ENCODE measurements around the gene ACR.

Gene ACR

GRCh38 chr22:50702821-50703725 lies 34.9 kb upstream of the ACR start:
- no peak for DNase-seq (ENCODE audit: low spot score)

GRCh38 chr22:50703726-50704509 lies 34.1 kb upstream of the ACR start:
- no peak for DNase-seq (ENCODE audit: low spot score)

DNA sequence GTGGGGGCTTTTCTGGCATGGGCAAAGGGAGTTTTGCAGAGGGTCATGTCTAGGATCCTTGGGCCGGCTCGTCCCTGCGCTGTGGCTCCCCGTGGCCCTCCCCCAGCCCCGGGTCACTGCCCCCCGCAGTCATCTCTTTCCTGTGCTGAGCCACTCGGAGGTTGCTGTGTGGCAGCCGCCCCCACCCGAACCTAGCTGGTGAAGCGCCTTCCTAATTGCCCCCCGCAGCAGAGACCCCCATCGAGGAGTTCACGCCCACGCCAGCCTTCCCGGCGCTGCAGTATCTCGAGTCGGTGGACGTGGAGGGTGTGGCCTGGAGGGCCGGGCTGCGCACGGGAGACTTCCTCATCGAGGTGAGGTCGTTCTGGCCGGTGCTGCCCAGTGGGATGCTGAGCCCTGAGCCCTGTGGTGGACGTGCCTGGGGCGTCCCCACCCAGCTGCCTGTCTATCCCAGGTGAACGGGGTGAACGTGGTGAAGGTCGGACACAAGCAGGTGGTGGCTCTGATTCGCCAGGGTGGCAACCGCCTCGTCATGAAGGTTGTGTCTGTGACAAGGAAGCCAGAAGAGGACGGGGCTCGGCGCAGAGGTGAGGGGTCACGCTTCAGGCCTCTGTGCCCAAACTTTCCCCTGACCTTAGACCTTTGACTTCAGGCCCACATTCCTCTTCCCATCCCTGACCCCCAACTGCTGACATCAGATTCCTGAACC lies 33.3 kb upstream of the ACR start:
- no peak for DNase-seq (ENCODE audit: low spot score)

DNA sequence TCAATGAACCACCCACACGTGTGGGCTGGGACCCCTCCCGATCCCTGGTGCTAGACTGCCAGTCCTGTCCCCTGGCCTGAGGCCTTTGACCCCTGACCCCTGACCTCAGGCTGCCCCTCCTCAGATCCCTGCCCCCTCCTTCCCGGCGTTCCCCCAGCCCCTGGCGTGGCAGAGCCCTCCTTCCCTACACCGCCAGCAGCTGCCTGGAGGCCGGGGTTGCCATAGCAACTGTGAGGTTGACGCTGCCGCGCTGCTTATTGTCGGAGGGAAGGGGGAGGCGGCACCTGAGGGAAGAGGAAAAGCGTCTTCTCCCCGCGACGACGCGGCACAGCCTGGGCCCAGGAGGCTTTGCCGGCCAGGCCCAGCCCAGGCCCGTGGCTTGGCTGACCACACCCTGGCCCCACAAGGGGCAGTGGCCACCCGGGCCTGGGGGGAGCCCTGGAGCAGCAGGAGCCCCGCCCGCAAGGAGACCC lies 32.7 kb upstream of the ACR start:
- DNase-seq (ENCODE audit: low spot score) = no peak

GRCh38 chr22:50705851-50706351 lies 32.1 kb upstream of the ACR start:
- DNase-seq (ENCODE audit: low spot score) = no peak

DNA sequence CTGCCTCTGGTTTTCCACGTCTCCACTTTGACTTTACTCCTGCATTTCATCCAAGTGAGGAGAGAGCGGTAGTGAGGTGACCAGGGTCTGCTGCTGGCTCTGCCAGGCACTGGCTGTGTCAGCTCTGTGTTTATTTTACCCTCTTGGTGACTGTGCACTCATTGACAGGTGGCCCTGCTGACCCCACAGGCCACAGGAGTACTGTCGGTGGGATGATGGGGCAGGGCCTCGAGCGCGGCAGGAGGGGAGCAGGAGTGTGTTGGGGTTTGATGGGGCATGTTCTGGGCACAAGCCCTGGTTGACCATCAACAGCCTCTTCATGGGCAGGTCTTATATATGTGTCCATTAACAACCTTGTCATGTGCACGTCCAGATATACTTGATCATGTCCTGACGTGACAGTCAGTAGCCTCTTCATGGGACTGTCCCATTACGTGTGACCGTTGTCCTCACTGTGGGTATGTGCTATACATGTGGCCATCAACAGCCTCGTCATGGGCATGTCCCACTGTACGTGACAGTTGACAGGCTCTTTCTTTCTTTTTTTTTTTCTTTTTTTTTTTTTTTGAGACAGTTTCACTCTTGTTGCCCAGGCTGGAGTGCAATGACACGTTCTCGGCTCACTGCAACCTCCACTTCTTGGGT lies 31.4 kb upstream of the ACR start:
- no peak for DNase-seq (ENCODE audit: low spot score)

DNA sequence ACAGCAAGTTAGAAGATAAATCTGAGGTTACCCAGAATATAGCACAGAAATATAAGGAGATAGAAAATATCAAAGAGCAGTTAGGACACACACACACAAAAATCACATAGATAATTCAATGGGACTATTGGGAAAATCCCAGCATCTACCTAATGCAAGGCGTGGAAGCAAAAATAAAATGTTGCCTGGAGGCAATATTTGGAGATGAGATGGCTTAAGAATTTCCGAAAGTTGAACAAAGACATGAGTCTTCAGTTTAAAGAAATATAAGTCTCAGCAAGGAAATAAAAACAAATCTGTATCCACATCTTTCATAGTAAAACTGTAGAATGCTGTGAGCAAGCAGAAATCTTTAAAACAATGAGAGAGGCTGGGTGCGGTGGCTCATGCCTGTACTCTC lies 29.5 kb upstream of the ACR start:
- DNase-seq (ENCODE audit: low spot score) = no peak

DNA sequence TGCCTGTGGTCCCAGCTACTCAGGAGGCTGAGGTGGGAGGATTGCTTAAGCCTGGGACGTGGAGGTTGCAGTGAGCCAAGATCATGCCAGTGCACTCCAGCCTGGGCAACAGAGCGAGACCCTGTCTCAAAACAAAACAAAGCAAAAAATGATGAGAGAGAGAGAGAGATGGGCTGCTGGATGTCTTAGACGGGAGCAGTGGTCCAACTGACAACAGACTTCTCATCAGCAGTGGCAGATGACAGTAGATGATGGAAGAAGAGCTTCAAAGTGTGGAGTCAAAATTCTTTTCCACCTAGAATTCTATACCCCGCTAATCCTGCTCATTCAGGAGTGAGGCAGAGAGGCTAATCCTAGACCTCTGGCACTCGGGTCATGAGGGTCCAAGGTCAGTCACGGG lies 29.0 kb upstream of the ACR start:
- no peak for DNase-seq (ENCODE audit: low spot score)

- DNase-seq (ENCODE audit: low spot score) = no peak
Measured at GRCh38 chr22:50710221-50710620, 27.8 kb upstream of the ACR start.

GRCh38 chr22:50710886-50711285 lies 27.1 kb upstream of the ACR start:
- DNase-seq (ENCODE audit: low spot score) = no peak

DNA sequence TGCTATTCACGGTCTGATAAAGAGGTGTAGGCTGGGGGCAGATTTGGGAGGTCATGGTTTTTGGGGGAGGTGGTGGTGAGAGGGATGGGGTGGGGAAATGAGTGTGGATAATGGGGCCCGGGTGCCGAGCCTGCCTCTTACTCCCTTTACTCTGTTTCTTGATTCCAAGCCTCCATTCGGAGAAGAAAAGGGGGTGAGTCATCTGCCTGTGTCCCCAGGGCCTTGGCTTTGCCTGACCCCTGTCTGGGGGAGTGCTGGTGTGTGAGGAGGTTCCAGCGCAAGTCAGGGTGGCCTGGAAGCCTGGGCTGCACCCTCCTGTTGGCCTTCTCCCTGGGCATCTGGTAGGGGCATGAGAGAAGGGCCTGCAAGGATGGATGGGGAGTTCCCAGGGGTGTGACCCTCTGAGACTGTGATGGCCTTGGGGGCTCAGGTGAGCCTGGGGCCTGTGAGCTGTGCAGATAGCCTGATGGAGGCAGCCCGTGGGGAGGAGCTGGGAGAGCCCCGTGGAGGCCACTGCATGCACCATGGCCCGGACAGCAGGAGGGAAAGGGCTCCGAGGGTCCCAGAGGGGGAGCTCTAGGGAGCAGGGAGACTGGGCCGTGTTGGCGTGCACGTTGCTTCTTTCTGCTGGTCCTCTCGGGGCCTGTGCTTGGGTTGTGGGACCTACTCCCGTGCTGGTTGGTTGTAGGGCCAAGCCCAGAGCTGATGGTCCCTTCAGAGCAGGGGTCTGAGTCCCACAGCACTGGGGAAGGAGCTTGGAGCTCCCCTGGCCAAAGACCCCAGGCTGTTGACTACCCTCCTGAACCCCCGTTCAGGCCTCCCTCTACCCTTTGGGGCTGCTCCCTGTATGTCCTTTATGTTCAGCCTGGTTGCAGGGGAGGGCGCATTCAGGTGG lies 26.3 kb upstream of the ACR start:
- DNase-seq (ENCODE audit: low spot score) = no peak

- DNase-seq (ENCODE audit: low spot score) = no peak
Measured at GRCh38 chr22:50712341-50713007, 25.5 kb upstream of the ACR start.

- no peak for DNase-seq (ENCODE audit: low spot score)
Measured at GRCh38 chr22:50713008-50713385, 25.0 kb upstream of the ACR start.

DNA sequence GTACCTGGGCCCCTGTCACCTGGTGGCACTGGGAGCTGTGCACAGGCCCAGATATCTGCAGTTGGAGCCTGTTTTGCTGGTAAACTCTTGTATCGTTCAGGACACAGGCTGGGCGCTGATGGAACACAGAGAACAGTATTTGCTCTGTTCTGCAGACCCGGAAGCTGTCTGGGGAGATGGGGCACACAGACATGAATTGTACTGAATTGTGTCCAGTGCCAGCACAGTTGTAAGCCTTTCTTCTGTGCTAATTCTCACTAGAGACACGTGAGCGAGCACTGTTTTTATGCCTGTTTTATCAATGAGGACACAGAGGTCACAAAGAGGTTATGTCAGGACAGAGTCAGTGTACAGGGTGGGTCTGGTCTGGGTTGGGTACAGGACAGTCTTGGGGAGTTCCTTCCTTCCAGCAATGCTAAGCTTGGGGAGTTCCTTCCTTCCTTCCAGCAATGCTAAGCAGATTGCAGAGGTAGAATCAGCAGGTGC lies 24.4 kb upstream of the ACR start:
- no peak for DNase-seq (ENCODE audit: low spot score)

- no peak for DNase-seq (ENCODE audit: low spot score)
Measured at GRCh38 chr22:50714150-50714549, 23.9 kb upstream of the ACR start.

GRCh38 chr22:50714631-50715179 lies 23.3 kb upstream of the ACR start:
- DNase-seq (ENCODE audit: low spot score) = no peak

GRCh38 chr22:50715250-50715649 lies 22.8 kb upstream of the ACR start:
- DNase-seq (ENCODE audit: low spot score) = no peak

- DNase-seq (ENCODE audit: low spot score) = no peak
Measured at GRCh38 chr22:50715776-50716175, 22.2 kb upstream of the ACR start.

GRCh38 chr22:50716290-50717024 lies 21.5 kb upstream of the ACR start:
- DNase-seq (ENCODE audit: low spot score) = no peak
